ENCODE data around the gene SMARCAL1. TPM values are rescaled to one million over a fixed set of nuclear protein-coding genes. Genes with fewer than 3 reads are reported as not detected.
A peak's percentile ranks its signal among the peaks of the same experiment; 100 is the strongest.
"Not testable (repeated sequence)": the region's sequence is repeated elsewhere in the genome, so short reads cannot be mapped to it uniquely, and the experiment has no call there.

SMARCAL1 gene
- total and polyA plus RNA-seq, 2 experiments from 2014 or later, result 10.3 to 17.2 TPM

DNA sequence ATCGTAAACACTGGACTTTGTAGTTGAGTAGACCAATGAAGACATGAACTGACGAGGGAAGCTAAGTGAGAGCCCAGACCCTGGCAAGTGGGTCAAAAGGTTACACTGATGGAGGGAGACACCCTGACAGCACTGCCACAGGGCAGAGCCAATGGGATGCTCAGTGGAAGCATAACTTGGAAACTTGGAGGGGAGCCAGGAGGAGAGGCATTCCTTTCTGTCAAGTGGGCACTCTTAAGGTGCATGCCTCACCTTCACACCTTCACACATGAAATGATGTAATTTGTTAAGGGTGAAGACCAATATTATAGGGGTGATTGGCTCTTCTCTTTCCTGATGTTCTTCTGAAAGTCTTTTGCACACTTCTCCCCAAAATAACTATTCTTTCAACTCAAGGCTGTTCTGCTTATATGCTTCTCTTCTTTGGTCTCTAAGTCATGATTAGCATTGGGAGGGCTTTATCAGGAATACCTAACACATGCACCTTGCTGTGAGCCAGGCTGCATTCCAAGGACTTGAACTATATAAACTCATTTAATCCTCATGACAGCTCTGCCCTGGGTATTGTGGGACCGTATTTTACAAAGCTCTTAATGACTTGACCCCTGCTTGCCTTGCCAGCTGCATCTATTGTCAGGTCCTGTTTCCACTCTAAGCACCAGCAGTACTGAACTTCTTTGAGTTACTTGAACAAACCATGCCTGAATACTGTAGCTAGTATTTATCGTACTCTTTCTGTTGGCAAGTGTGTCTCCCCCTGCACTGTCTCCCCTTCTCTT is 105.4 kb downstream of the SMARCAL1 start:
- Histone ChIP-seq H3K79me2 (replicated peaks; ENCODE audit: insufficient read depth) (no peaks in the 10 kb centered on the region), H3K27me3 (ENCODE audit: insufficient read depth) (no peaks in the 10 kb centered on the region), H3K36me3 (ENCODE audit: insufficient read depth) (no peaks in the 10 kb centered on the region), H3K4me3 (no peak overlapping the region), H3K27ac (ENCODE audit: low read depth) (no peak overlapping the region), H3F3A (replicated peaks; ENCODE audit: low read depth) (no peaks in the 10 kb centered on the region), H2AFZ (no peak overlapping the region), H4K20me1 (replicated peaks; ENCODE audit: insufficient read depth) (no peaks in the 10 kb centered on the region; the same call in 1 of the 2 replicates), H3K4me2 (no peak overlapping the region), H3K9me2 (ENCODE audit: insufficient read depth) (no peaks in the 10 kb centered on the region), H3K4me1 (ENCODE audit: insufficient read depth) (no peaks in the 10 kb centered on the region)
- H3K4me1 Mint-ChIP-seq, result no peaks in the 10 kb centered on the region
- H3K4me3 Mint-ChIP-seq, result no peak overlapping the region
- TF ChIP-seq ZNF331 (CRISPR knock-in tag; IDR thresholded peaks at IDR 0.05; ENCODE audit: low read depth) (no peak), JUNB (IDR thresholded peaks at IDR 0.05; ENCODE audit: unreplicated experiment) (no peak), EZH2 (IDR thresholded peaks at IDR 0.05; ENCODE audit: low read depth, unreplicated experiment) (no peak), ZNF114 (CRISPR knock-in tag; IDR thresholded peaks at IDR 0.05) (no peak), CTCF (conservative IDR thresholded peaks at IDR 0.05; ENCODE audit: low read depth in 2 of 2) (no peak)
- no peak for ATAC-seq
- H3K27me3 Mint-ChIP-seq (ENCODE audit: insufficient read depth, low read depth, poor library complexity), result peaks cover 3% of the 10 kb centered on the region
- DNase-seq (ENCODE audit: low spot score), result no peak
- no peaks in the 10 kb centered on the region; the same call in 2 of the 3 replicates for H3K36me3 Mint-ChIP-seq (ENCODE audit: low read depth)
- H3K27ac Mint-ChIP-seq, result no peak overlapping the region
- no peaks in the 10 kb centered on the region for H3K9me3 Mint-ChIP-seq

- H3K36me3 ChIP-seq (ENCODE audit: insufficient read depth); H3K4me1 Mint-ChIP-seq; H3K79me2 ChIP-seq (replicated peaks; ENCODE audit: insufficient read depth); H3K36me3 Mint-ChIP-seq (ENCODE audit: low read depth); H3F3A ChIP-seq (replicated peaks; ENCODE audit: low read depth); H3K27ac ChIP-seq (ENCODE audit: low read depth); H3K9me3 Mint-ChIP-seq; H3K4me1 ChIP-seq (ENCODE audit: insufficient read depth); H4K20me1 ChIP-seq (replicated peaks; ENCODE audit: insufficient read depth); H2AFZ ChIP-seq; H3K27ac Mint-ChIP-seq; DNase-seq (ENCODE audit: low spot score); H3K9me2 ChIP-seq (ENCODE audit: insufficient read depth); H3K4me3 ChIP-seq; H3K27me3 ChIP-seq (ENCODE audit: insufficient read depth); H3K4me2 ChIP-seq; H3K27me3 Mint-ChIP-seq (ENCODE audit: insufficient read depth, low read depth, poor library complexity); ATAC-seq; H3K4me3 Mint-ChIP-seq: not testable (repeated sequence)
Measured at GRCh38 chr2:216518566-216519119, 106.4 kb downstream of the SMARCAL1 start.

- Mint-ChIP-seq H3K36me3 (ENCODE audit: low read depth) (no peaks in the 10 kb centered on the region; the same call in 2 of the 3 replicates), H3K27me3 (ENCODE audit: insufficient read depth, low read depth, poor library complexity) (peaks cover 3% of the 10 kb centered on the region), H3K4me3 (no peak overlapping the region), H3K9me3 (no peaks in the 10 kb centered on the region), H3K27ac (no peak overlapping the region; the same call in 1 of the 2 replicates), H3K4me1 (no peaks in the 10 kb centered on the region)
- Histone ChIP-seq H2AFZ (no peak overlapping the region), H3K4me2 (no peak overlapping the region), H4K20me1 (replicated peaks; ENCODE audit: insufficient read depth) (no peaks in the 10 kb centered on the region; the same call in 1 of the 2 replicates), H3K9me2 (ENCODE audit: insufficient read depth) (no peaks in the 10 kb centered on the region; the same call in 1 of the 2 replicates), H3F3A (replicated peaks; ENCODE audit: low read depth) (no peaks in the 10 kb centered on the region), H3K4me3 (no peak overlapping the region), H3K27ac (ENCODE audit: low read depth) (no peak overlapping the region), H3K4me1 (ENCODE audit: insufficient read depth) (no peaks in the 10 kb centered on the region), H3K27me3 (ENCODE audit: insufficient read depth) (no peaks in the 10 kb centered on the region), H3K79me2 (replicated peaks; ENCODE audit: insufficient read depth) (no peaks in the 10 kb centered on the region), H3K36me3 (ENCODE audit: insufficient read depth) (no peaks in the 10 kb centered on the region)
- ATAC-seq (peak; percentile 89), DNase-seq (ENCODE audit: low spot score) (peak; percentile 90)
- TF ChIP-seq ZNF462 (CRISPR knock-in tag; IDR thresholded peaks at IDR 0.05), result no peak
Measured at GRCh38 chr2:216519154-216519762, 107.0 kb downstream of the SMARCAL1 start.

Data from GM23338 (cell line).